ENCODE measurements around the gene PSMD2.

GRCh38 chr3:184335661-184336546 is 36.9 kb downstream of the PSMD2 start:
- peak; percentile 81 for TF ChIP-seq POLR2A (IDR thresholded peaks at IDR 0.05; ENCODE audit: low read depth)
- no peak for TF ChIP-seq CTCF (IDR thresholded peaks at IDR 0.05)
- peak; percentile 97 to 99 for TF ChIP-seq POLR2AphosphoS5 (IDR thresholded peaks at IDR 0.05)
- no peak for TF ChIP-seq EP300 (IDR thresholded peaks at IDR 0.05)

All from esophagus muscularis mucosa (tissue), 4 donors.